Mesothelial cell of epicardium (in vitro differentiated cells): ENCODE measurements around the gene SDCCAG8. TPM values are rescaled to one million over a fixed set of nuclear protein-coding genes. Genes with fewer than 3 reads are reported as not detected.

Source experiments
- DNase-seq, 2 experiments: peaks; one replicate each; pipeline ENCODE4 v3.0.0; 2021; ENCODE audit warnings: low spot score in 2 of 2; ENCODE audit not compliant: unreplicated experiment in 2 of 2
- H3K27ac Mint-ChIP-seq: 2 replicates; pipeline ENCODE4 v1.8.0; 2021; ENCODE audit warnings: mixed read lengths
- H3K27me3 Mint-ChIP-seq: 2 replicates; pipeline ENCODE4 v1.8.0; 2021; ENCODE audit warnings: low read depth, mixed read lengths
- H3K36me3 Mint-ChIP-seq: 2 replicates; pipeline ENCODE4 v1.8.0; 2021; ENCODE audit warnings: mixed read lengths
- H3K4me1 Mint-ChIP-seq: 2 replicates; pipeline ENCODE4 v1.8.0; 2021; ENCODE audit warnings: mixed read lengths
- H3K4me3 Mint-ChIP-seq: 2 replicates; pipeline ENCODE4 v1.8.0; 2021; ENCODE audit warnings: mild to moderate bottlenecking, moderate library complexity, mixed read lengths
- H3K9me3 Mint-ChIP-seq: 2 replicates; pipeline ENCODE4 v1.8.0; 2021; ENCODE audit warnings: mixed read lengths
- total RNA-seq: library from RNA; stranded (reverse); gene quantifications from 3 replicates; pipeline ENCODE4 v1.2.1, GENCODE V29; 2021
- TF ChIP-seq, protein P1 (sequence below): fragments of 200-600 bp; sonication (generic); IDR thresholded peaks from one replicate; pipeline ENCODE4 v1.5.0; 2021; ENCODE audit warnings: antibody characterized with exemption; ENCODE audit not compliant: unreplicated experiment

Gene SDCCAG8
- total RNA-seq, 1 donor from 2014 or later: 37.3 TPM

GRCh38 chr1:243523766-243524165 is 267.9 kb downstream of the SDCCAG8 start:
- no peaks in the 10 kb centered on the region for H3K27me3 Mint-ChIP-seq
- H3K9me3 Mint-ChIP-seq: peaks cover 13% of the 10 kb centered on the region
- no peak overlapping the region for H3K4me3 Mint-ChIP-seq
- H3K36me3 Mint-ChIP-seq: peaks cover 14% of the 10 kb centered on the region
- no peak overlapping the region for H3K27ac Mint-ChIP-seq
- DNase-seq: no peak
- TF ChIP-seq, protein P1, sequence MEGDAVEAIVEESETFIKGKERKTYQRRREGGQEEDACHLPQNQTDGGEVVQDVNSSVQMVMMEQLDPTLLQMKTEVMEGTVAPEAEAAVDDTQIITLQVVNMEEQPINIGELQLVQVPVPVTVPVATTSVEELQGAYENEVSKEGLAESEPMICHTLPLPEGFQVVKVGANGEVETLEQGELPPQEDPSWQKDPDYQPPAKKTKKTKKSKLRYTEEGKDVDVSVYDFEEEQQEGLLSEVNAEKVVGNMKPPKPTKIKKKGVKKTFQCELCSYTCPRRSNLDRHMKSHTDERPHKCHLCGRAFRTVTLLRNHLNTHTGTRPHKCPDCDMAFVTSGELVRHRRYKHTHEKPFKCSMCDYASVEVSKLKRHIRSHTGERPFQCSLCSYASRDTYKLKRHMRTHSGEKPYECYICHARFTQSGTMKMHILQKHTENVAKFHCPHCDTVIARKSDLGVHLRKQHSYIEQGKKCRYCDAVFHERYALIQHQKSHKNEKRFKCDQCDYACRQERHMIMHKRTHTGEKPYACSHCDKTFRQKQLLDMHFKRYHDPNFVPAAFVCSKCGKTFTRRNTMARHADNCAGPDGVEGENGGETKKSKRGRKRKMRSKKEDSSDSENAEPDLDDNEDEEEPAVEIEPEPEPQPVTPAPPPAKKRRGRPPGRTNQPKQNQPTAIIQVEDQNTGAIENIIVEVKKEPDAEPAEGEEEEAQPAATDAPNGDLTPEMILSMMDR: no peak
- peaks cover 19% of the 10 kb centered on the region for H3K4me1 Mint-ChIP-seq

DNA sequence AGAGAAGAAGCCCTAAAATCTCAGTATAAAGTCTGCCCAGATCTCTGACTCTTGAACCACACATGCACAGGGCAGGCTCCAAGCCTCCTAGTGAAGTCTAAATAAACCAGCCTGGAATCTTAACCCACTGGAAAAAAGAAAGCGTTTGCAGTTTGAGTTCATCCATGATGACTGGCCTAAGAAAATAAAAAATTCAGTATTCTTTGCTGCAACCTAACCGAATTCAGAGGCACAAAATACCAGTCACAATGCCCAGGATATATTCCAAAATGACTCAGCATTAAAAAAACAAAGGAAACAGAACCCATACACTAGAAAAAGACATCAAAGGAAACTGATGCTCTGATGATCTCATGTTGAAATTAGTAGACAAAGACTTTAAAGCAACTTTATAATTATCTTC is 269.2 kb downstream of the SDCCAG8 start:
- Mint-ChIP-seq H3K27ac (peak overlapping the region; percentile 21), H3K27me3 (no peaks in the 10 kb centered on the region), H3K4me3 (no peak overlapping the region), H3K4me1 (peaks cover 18% of the 10 kb centered on the region), H3K36me3 (peaks cover 18% of the 10 kb centered on the region), H3K9me3 (peaks cover 17% of the 10 kb centered on the region)
- TF ChIP-seq, protein P1: no peak
- no peak for DNase-seq

DNA sequence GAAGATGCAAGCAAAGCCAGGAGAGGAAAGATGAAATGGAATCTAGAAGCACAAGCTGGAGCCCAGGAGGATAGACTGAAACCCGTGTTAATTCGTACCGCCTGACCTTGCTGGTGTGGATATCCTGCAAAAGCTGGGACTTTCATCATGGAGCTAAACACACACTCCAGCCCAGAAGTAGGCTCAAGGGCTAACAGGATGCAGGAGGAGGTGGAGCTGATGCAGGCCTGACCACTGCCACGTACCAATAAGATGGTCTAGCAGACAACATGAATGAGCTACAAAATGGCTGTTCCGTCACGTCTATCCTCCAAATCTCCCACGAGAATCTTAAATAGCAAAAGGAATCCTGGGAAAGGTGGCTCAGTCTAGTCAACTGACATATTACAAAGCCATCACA is 270.3 kb downstream of the SDCCAG8 start:
- TF ChIP-seq, protein P1: no peak
- DNase-seq: no peak
- H3K4me3 Mint-ChIP-seq: no peak overlapping the region
- H3K27me3 Mint-ChIP-seq: no peaks in the 10 kb centered on the region
- H3K27ac Mint-ChIP-seq: no peak overlapping the region
- peaks cover 17% of the 10 kb centered on the region for H3K36me3 Mint-ChIP-seq
- H3K9me3 Mint-ChIP-seq: peaks cover 17% of the 10 kb centered on the region
- peaks cover 7% of the 10 kb centered on the region for H3K4me1 Mint-ChIP-seq

DNA sequence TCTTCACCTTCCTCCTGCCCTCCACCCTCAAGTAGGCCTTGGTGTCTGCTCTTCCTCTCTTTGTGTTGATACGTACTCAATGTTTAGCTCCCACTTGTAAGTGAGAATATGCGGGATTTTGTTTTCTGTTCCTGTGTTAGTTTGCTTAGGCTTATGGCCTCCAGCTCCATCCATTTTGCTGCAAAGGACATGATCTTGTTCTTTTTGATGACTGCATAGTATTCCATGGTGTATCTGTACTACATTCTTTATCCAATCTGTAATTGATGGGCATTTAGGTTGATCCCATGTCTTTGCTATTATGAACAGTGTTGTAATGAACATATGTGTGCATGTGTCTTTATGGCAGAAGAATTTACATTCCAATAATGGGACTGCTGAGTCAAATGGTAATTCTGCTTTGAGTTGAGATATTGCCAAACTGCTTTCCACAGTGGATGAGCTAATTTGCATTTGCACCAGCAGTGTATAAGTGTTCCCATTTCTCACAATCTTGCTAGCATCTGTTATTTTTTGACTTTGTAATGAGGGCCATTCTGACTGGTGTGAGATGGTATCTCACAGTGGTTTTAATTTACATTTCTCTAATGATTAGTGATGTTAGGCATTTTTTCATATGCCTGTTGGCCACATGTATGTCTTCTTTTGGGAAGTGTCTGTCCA is 272.7 kb downstream of the SDCCAG8 start:
- H3K4me1 Mint-ChIP-seq: peaks cover 6% of the 10 kb centered on the region
- H3K9me3 Mint-ChIP-seq: peaks cover 17% of the 10 kb centered on the region
- no peak overlapping the region for H3K27ac Mint-ChIP-seq
- H3K4me3 Mint-ChIP-seq: no peak overlapping the region
- TF ChIP-seq, protein P1: no peak
- peaks cover 22% of the 10 kb centered on the region for H3K36me3 Mint-ChIP-seq
- no peaks in the 10 kb centered on the region for H3K27me3 Mint-ChIP-seq
- no peak for DNase-seq

- no peak for DNase-seq
- no peak overlapping the region for H3K27ac Mint-ChIP-seq
- H3K36me3 Mint-ChIP-seq: peaks cover 25% of the 10 kb centered on the region
- H3K27me3 Mint-ChIP-seq: no peaks in the 10 kb centered on the region
- no peak overlapping the region for H3K4me3 Mint-ChIP-seq
- peaks cover 6% of the 10 kb centered on the region for H3K4me1 Mint-ChIP-seq
- H3K9me3 Mint-ChIP-seq: peaks cover 17% of the 10 kb centered on the region
- TF ChIP-seq, protein P1: no peak
Observed at GRCh38 chr1:243529512-243529911, 273.7 kb downstream of the SDCCAG8 start.
